ENCODE measurements around the gene DACT2. TPM values are rescaled to one million over a fixed set of nuclear protein-coding genes. Genes with fewer than 3 reads are reported as not detected.
"Not testable (repeated sequence)": the region's sequence is repeated elsewhere in the genome, so short reads cannot be mapped to it uniquely, and the experiment has no call there.

DACT2 gene
- total and polyA plus RNA-seq, 9 of the 15 experiments (the other 6 are each of a cell fraction or from before 2014, with no cell fraction given): not detected

- Histone ChIP-seq H4K20me1 (replicated peaks; ENCODE audit: control insufficient read depth, insufficient read depth, low read length) (no peaks in the 10 kb centered on the region; the same call in 1 of the 2 replicates), H2AFZ (ENCODE audit: low read depth, low read length) (no peak overlapping the region), H3K27ac (ENCODE audit: extremely low read depth, low read depth, low read length) (no peak overlapping the region), H3K4me3 (no peak overlapping the region), H3K36me3 (ENCODE audit: control insufficient read depth, insufficient read depth, low read length) (no peaks in the 10 kb centered on the region), H3K9ac (ENCODE audit: insufficient read depth in 1 of 2, low read depth in 2 of 2, low read length in 2 of 2) (no peak overlapping the region), H3K9me3 (replicated peaks; ENCODE audit: control insufficient read depth, insufficient read depth, low read depth, low read length) (no peaks in the 10 kb centered on the region), H3K4me2 (ENCODE audit: insufficient read depth, low read length) (no peak overlapping the region), H3K27me3 (ENCODE audit: control insufficient read depth in 2 of 2, insufficient read depth in 2 of 2, low read length in 2 of 2) (peaks cover 23 to 65% of the 10 kb centered on the region in 2 experiments), H3K4me1 (replicated peaks in 1 of 2; ENCODE audit: control insufficient read depth in 2 of 2, insufficient read depth in 2 of 2, low read length in 2 of 2) (peaks cover 0 to 18% of the 10 kb centered on the region in 2 experiments; a peak in 4 of 5 replicates), H3K9me1 (ENCODE audit: control insufficient read depth, insufficient read depth, low read length) (no peaks in the 10 kb centered on the region), H3K79me2 (ENCODE audit: control insufficient read depth, insufficient read depth, low read length) (no peaks in the 10 kb centered on the region)
- no peak for FAIRE-seq
- POLR2A ChIA-PET: interaction anchor here (0.5 to 1.0 kb wide), 3 partner anchors 13 to 328 kb away, joined by 3 to 4 read pairs (median 3); no protein-coding TSS in a partner anchor
- TF ChIP-seq NFIC (IDR thresholded peaks at IDR 0.05) (no peak), SPI1 (IDR thresholded peaks at IDR 0.05; ENCODE audit: borderline replicate concordance, low read depth, low read length) (no peak)
- in situ Hi-C loops (cut with MboI): no loop called here
- no peak for DNase-seq (ENCODE audit: extremely low read depth in 1 of 4, low spot score in 3 of 4)
- WGBS (ENCODE audit: insufficient coverage, low coverage, missing lambda C conversion rate): 0% methylated on average over 1 of the region's 1 CpG
- BruUV-seq (replicated peaks): no TSS peak
- CTCF ChIA-PET (ENCODE audit: low intra/inter-chr PET ratio): no interaction called here
- intact Hi-C loops (cut with micrococcal nuclease): no loop called here
- no peak for ATAC-seq
Observed at GRCh38 chr6:168268755-168269154, 50.8 kb downstream of the DACT2 start.

GRCh38 chr6:168267779-168268178 is 51.8 kb downstream of the DACT2 start:
- BruUV-seq (replicated peaks); H3K4me2 ChIP-seq (ENCODE audit: insufficient read depth, low read length); in situ Hi-C loops (cut with MboI); ATAC-seq; CTCF ChIA-PET (ENCODE audit: low intra/inter-chr PET ratio); H3K27ac ChIP-seq (ENCODE audit: extremely low read depth, low read depth, low read length); H3K36me3 ChIP-seq (ENCODE audit: control insufficient read depth, insufficient read depth, low read length); FAIRE-seq; H2AFZ ChIP-seq (ENCODE audit: low read depth, low read length); DNase-seq (ENCODE audit: extremely low read depth in 1 of 4, low spot score in 3 of 4); H3K4me3 ChIP-seq; H3K9ac ChIP-seq (ENCODE audit: insufficient read depth in 1 of 2, low read depth in 2 of 2, low read length in 2 of 2); H3K79me2 ChIP-seq (ENCODE audit: control insufficient read depth, insufficient read depth, low read length); H3K9me1 ChIP-seq (ENCODE audit: control insufficient read depth, insufficient read depth, low read length); H4K20me1 ChIP-seq (replicated peaks; ENCODE audit: control insufficient read depth, insufficient read depth, low read length); POLR2A ChIA-PET; H3K9me3 ChIP-seq (replicated peaks; ENCODE audit: control insufficient read depth, insufficient read depth, low read depth, low read length); intact Hi-C loops (cut with micrococcal nuclease): not testable (repeated sequence)
- Histone ChIP-seq H3K27me3 (ENCODE audit: control insufficient read depth in 2 of 2, insufficient read depth in 2 of 2, low read length in 2 of 2) (peaks cover 32 to 69% of the 10 kb centered on the region in 2 experiments), H3K4me1 (replicated peaks in 1 of 2; ENCODE audit: control insufficient read depth in 2 of 2, insufficient read depth in 2 of 2, low read length in 2 of 2) (peaks cover 0 to 14% of the 10 kb centered on the region in 2 experiments; a peak in 4 of 5 replicates)
- WGBS (ENCODE audit: insufficient coverage, low coverage, missing lambda C conversion rate): 4% methylated on average over 3 of the region's 3 CpGs
